Gastroesophageal sphincter (tissue), 3 donors: ENCODE data around the gene HSD17B14.

Source experiments
- EP300 ChIP-seq: sonication (generic); formaldehyde crosslinking; IDR thresholded peaks from one replicate; pipeline ENCODE4 v1.6.1; 2017; ENCODE audit warnings: antibody characterized with exemption, mild to moderate bottlenecking
- POLR2AphosphoS5 ChIP-seq: sonication (generic); formaldehyde crosslinking; IDR thresholded peaks from one replicate; pipeline ENCODE4 v1.6.1; 2017; ENCODE audit warnings: antibody characterized with exemption
- TF ChIP-seq, protein P1 (sequence below), 4 experiments: fragments of 200-600 bp in 2 of 4; fragments of 450-650 bp in 2 of 4; sonication (generic) in 1 of 4; IDR thresholded peaks; one replicate each; pipeline ENCODE4 v1.5.1; 2017 to 2019; ENCODE audit warnings: antibody characterized with exemption in 4 of 4, mild to moderate bottlenecking in 2 of 4, moderate library complexity in 2 of 4

DNA sequence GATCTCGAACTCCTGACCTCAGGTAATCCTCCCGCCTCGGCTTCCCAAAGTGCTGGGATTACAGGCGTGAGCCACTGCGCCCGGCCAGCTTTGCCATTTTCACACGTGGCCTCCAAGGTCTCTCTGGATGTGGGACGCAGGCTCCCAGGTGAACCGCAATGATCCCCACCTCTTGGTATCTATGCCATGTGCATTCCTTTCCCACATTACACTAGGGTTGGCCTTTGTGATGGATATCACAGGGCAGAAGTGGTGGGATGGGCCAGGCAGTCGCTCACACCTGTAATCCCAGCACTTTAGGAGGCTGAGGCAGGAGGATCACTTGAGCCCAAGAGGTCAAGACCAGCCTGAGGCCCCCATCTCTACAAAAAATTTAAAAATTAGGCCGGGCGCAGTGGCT is 58.6 kb downstream of the HSD17B14 start:
- TF ChIP-seq, protein P1, sequence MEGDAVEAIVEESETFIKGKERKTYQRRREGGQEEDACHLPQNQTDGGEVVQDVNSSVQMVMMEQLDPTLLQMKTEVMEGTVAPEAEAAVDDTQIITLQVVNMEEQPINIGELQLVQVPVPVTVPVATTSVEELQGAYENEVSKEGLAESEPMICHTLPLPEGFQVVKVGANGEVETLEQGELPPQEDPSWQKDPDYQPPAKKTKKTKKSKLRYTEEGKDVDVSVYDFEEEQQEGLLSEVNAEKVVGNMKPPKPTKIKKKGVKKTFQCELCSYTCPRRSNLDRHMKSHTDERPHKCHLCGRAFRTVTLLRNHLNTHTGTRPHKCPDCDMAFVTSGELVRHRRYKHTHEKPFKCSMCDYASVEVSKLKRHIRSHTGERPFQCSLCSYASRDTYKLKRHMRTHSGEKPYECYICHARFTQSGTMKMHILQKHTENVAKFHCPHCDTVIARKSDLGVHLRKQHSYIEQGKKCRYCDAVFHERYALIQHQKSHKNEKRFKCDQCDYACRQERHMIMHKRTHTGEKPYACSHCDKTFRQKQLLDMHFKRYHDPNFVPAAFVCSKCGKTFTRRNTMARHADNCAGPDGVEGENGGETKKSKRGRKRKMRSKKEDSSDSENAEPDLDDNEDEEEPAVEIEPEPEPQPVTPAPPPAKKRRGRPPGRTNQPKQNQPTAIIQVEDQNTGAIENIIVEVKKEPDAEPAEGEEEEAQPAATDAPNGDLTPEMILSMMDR (IDR thresholded peaks at IDR 0.05): no peak
- no peak for TF ChIP-seq POLR2AphosphoS5
- no peak for TF ChIP-seq EP300
